HG02678 (cell line): ENCODE results near the gene FGD4.

ENCODE experiments used
- ATAC-seq: cut with Tn5 transposase; IDR thresholded peaks from one replicate; pipeline ENCODE4 v1.9.1; 2021; ENCODE audit warnings: mild to moderate bottlenecking, moderate library complexity; ENCODE audit not compliant: unreplicated experiment

Gene FGD4

DNA sequence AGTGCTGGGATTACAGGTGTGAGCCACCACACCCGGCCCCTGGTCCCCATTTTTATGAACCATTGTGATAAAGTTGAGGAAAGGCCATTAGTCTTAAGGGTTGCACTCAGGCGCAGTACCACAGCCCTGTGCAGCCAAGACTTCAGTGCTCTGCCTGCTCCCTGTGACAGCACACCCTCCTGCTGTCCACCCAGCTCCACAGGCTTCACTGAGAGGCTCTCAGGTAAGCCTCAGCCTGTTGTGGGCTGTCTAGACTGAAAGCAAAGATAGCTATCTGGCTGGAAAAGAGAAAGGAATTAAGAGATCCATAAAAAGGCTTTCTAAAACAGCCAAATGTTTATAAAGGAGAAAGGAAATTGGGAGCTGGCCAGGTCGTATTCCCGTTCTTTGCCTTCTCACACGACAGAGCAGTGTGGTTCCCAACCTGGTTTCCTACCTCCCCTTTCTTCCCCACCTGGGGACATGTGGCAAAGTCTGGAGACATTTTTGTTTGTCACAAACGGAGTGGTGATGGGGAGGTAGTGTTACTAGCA, 260.6 kb downstream of the FGD4 start:
- ATAC-seq: no peak

DNA sequence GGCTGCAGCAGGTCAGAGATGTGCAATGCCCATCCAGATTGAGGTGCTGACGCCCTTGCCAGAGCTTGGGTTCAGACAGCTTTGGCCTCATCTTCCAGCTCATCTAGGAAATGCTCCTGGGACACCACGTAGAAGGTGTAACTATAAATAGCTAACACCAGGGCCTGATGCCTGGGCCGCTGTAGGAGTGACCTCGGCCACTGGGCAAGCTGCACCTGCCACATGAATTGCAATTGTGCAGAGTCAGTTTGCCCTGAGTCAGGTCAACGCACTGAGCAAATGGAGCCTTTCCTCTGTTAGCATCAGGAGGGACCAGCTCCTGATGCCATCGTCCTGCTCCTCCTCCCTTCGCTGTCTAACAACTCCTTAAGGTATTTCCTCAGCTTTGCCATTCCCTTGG, 262.3 kb downstream of the FGD4 start:
- no peak for ATAC-seq

DNA sequence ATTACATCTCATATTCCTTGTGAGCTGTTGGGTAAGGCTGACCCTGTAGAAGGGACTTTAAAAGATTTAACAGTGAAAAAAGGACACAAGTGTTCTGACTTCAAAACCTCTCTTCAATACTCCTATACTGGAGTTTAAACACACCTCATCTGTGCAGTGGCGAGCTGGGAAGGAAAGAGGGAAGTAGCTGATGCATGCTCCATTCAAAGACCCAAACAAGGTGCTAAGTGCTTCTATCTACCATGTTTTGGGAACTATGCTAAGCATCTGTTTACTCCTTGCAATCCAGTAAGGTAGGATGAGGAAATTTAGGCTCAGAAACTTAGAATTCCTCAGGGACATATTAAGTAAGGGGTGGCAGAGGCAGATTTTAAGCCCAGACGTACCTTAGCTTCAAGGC, 263.3 kb downstream of the FGD4 start:
- ATAC-seq: no peak

DNA sequence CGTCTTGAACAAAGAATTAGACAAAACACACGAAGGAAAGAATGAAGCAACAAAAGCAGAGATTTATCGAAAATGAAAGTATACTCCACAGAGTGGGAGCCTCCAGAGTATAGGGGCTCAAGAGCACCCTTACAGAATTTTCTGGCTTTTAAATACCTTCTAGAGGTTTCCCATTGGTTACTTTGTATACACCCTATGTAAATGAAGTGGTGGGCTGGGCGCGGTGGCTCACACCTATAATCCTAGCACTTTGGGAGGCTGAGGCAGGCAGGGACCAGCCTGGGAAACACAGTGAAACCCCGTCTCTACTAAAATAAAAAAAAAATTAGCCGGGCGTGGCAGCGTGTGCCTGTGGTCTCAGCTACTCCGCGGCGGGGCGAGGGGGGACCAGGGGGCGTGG, 266.7 kb downstream of the FGD4 start:
- ATAC-seq: no peak

DNA sequence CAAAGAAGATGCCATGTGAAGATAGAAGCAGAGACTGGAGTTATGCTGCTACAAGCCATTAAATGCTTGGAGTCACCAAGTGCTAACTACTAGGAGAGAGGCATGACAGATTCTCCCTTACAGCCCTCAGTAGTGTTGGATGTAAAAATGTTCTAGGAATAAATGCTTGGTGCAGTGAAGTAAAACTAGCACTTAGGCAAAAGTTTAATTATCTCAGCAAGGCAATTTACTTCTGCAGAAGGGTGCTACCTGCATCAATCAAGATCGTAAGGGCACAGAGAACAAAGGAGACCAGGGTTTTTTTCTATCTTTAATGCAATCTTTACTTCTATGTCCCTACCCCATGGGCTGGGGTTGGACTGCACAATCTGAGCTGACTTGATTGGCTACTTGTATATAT, 270.2 kb downstream of the FGD4 start:
- no peak for ATAC-seq

DNA sequence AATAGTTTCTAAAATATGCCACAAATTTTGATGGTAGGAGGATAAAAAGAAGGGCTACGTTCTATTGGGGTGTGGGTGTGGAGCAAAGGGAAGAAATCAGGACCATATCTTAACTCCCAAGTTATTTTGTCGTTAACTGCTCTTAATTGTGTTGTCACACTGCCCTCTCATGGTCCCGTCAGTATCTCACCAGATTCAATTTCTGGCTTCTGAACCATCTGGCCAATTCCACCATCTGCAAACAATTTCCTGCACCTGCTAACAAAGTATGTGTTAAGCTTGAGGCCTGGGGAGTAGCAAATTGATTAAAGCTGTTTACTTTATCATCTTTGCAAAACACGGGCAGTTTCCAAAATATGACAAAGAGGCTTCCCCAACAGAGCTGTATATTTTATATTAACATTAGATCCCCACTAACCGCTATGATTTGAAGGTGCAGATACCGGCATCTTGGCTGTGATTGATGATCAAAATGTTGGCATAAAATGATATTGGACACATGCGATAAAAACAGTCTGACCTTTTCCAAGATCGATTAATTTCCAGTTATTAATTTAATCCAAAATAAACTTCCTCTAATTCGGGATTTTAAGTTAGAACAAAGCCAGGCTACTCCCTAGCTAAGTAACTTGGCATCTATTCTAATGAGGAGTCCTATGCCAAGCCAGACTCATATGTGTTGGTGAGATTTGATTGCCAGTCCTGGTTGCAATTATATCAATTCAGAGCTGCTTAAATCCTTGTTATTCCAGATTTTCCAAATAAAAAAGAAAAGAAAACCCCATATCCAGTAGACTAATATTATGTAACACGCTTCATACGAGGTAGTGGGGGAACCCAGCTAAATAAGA, 272.8 kb downstream of the FGD4 start:
- no peak for ATAC-seq

DNA sequence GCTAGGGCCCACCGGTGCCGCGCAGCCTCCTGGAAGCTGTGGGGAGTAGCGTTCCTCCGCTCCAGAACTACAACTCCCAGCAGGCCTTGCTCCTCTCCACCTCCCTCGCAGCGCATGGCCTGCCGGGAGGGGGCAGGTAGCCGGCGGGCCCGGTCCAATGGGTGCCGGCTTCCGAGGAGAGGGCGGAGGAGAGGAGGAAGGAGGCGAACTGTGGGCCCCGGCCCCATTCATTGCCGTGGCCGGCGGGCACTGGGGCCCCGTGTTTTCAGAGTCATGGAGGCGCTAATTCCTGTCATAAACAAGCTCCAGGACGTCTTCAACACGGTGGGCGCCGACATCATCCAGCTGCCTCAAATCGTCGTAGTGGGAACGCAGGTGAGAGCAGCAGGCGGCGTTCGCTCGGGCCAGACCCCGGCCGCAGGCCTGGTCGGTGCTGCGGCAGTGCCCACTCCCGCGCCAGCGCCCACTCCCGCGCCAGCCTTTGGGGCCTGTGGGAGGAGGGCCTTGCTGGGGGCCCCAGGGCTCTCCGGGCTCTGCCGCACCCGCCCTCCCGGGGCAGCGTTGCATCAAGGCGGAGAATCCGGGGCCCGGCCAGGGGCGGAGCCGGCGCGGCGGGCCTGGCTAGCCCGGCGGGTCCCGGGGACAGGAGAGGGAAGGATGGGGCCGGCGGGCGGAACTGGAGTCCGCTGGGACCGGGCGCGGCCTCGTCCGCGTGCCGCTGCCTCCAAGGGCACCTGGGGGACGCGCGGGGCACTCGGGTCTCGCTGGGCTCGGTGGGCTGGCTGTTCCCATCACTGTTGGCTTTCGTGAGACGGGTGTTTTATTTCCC, 279.9 kb downstream of the FGD4 start, which contains the start of gene DNM1L:
TSS of gene DNM1L (plus strand) at position 211 of the 829 bp plus-strand sequence. CDS start at position 274, 63 bp downstream.
- ATAC-seq: peak; percentile 97

DNA sequence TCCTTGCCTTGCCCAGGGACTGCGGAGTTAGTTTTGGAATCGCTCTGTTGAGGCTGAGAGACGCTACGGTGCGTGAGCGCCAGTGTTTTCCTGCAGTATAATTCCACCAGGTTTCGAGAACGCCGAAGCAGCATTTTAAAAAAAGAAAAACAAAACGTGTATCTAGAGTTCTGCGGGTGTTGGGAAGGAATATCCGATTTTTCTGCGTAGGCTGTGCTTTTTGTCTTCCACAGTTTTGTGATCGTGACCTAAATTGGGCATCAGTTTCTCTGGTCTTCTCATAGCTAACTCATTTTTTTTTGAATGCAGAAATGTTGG, 280.5 kb downstream of the FGD4 start:
- ATAC-seq: no peak

DNA sequence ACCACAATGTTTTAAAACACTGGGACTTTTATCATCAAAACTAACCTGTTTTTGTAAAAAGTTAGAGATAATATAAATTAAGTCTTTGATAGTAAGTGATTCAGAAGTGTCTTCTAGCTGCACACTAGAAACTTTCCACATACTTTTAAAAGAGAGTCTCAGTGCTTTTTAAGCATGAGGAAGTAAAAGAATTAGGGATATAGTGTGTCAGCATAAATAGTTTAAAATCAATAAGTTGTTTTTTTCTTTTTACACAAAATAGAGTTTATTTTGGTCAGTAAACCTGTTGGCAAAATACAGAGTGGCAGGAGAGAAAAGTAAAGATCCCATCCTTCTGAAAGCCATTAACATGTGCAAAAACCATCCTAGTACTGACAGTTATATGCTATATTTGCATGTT, 281.4 kb downstream of the FGD4 start:
- no peak for ATAC-seq

DNA sequence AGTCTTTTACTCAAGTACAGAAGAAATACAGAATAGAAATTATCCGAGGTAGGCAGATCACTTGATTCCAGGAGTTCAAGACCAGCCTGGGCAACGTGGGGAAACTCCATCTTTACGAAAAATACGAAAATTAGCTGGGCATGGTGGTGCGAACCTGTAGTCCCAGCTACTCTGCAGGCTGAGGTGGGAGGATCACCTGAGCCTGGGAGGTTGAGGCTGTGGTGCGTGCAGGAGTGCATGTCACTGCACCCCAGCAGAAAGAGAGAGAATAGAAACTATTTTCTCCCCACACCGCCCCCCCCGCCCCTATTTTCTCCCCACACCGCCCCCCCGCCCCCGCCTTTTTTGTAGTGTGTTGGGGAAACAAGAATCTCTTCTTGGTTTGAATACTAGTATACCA, 281.9 kb downstream of the FGD4 start:
- ATAC-seq: no peak

DNA sequence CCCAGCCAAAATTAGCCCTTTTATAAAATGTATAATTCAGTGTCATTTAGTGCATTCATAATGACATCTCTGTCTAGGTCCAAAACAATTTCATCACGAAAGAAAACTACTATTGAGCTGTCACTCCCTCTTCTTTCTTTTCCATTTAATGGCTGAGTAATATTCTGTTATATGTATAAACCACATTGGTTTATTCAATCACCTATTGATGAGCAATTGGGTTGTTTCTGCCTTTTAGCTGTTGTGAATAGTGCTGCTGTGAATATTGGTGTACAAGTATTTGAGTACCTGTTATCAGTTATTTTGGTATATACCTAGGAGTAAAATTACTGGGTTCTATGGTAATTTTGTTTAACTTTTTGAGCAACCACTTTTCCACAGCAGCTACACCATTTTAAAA, 287.0 kb downstream of the FGD4 start:
- no peak for ATAC-seq

DNA sequence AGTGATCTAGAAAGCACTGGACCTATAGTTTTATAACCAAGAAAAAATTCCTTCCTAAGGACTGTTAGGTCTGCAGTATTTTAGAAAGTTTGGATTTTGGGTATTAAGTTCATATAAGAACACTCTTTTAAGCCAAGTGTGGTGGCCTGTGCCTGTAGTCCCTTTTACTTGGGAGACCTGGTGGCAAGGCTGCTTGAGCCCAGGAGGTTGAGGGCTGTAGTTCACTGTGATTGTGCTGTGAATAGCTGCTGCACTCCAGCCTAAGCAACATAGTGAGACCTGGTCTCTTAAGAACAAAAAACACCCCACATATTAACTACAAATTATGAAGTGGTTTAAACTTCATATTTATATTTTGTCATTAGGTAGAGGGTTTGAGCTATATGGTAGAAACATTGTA, 289.4 kb downstream of the FGD4 start:
- ATAC-seq: no peak

DNA sequence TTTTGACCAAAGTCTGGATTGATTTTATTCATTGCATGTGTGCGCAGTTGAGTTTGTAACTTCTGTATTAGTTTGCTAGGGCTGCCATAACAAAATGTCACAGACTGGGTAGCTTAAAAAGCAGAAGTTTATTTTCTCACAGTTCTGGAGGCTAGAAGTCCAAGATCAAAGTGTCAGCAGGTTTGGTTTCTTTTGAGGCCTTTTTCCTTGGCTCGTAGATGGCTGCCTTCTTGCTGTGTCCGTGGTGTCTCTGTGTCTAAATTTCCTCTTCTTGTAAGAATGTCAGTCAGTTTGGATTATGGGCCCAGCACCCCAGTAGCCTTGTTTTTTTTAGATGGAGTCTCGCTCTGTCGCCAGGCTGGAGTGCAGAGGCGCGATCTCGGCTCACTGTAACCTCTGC, 291.6 kb downstream of the FGD4 start:
- ATAC-seq: no peak

DNA sequence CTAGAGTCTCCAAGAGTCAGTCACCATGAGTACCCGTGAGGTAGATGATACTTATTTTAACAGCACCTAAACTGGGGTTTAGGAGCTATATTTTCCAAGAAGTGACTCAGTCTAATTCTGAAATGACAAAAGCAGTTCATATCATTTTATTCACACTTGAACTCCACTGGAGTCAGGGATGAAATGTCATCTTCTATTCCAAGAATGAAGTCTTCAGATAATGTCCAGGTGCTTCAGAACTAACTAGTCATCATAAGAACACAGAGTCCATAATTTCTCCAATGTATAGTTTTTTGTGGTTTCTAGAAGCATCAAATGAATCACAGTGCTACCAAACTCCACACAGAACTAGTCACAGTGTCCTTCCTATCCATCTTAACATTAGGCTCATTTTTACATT, 293.0 kb downstream of the FGD4 start:
- ATAC-seq: no peak

DNA sequence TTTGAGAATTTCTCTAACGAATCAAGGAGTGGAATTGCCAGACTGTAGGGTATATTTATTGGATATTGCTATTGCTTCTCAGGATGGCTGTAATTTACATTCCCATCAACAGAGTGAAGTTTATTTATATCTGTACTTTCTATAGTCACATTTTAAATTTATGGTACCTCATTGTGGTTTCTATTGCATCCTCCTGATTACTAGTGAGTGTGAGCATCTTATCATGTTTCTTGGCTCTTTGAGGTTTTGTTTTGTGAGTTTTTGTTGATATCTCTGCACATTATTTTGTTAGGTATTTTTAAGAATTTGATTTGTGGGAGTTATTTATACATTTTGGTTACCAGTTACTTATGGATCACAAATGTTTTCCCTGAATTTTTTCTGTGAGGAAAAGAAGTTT, 293.7 kb downstream of the FGD4 start:
- no peak for ATAC-seq
